ENCODE data around the gene TRAK2.

- TF ChIP-seq EZH2phosphoT487 (IDR thresholded peaks at IDR 0.05; ENCODE audit: low read depth, severe bottlenecking, unreplicated experiment) (no peak), CTCF (IDR thresholded peaks at IDR 0.05; ENCODE audit: poor library complexity) (no peak), EZH2 (IDR thresholded peaks at IDR 0.05; ENCODE audit: borderline replicate concordance) (no peak)
These were observed 49.3 kb upstream of the TRAK2 start for GRCh38 chr2:201500534-201500933.

Data from hepatocyte (in vitro differentiated cells).